Measurements from ENCODE around the gene NUDT1. TPM values are rescaled to one million over a fixed set of nuclear protein-coding genes. Genes with fewer than 3 reads are reported as not detected.

The NUDT1 gene
- total RNA-seq, 3 donors from 2014 or later: 6.8 to 20.3 (median 12.4) TPM

GRCh38 chr7:2299870-2300512 lies 58.0 kb downstream of the NUDT1 start:
- Histone ChIP-seq H3K4me1 (ENCODE audit: low read depth) (no peaks in the 10 kb centered on the region), H3K9me3 (no peaks in the 10 kb centered on the region), H3K36me3 (ENCODE audit: low read depth) (no peaks in the 10 kb centered on the region), H3K4me3 (no peak overlapping the region)
- intact Hi-C loops (cut with DNase I, micrococcal nuclease): no loop called here
- no peak for TF ChIP-seq CTCF (IDR thresholded peaks at IDR 0.05)
- peak; percentile 23 for ATAC-seq
- DNase-seq: no peak

Small RNAs within 50 kb of the gene (microRNA-seq; reads per million reads assigned to microRNA genes)
- gene MIR6836: not detected

Other genes starting within 250 kb of the NUDT1 start
- 10 to 100 TPM; 25.3 to 31.2 (median 26.2) TPM for gene MAD1L1, start 9.3 kb upstream of the NUDT1 start, total RNA-seq
- 10 to 100 TPM; 16.5 to 18.8 (median 17.2) TPM for gene MRM2, start within 50 bp of the NUDT1 start, total RNA-seq
- gene SNX8, start 72.2 kb downstream of the NUDT1 start, total RNA-seq: 10 to 100 TPM; 20.8 to 30.1 (median 23.2) TPM
- gene EIF3B, start 112.6 kb downstream of the NUDT1 start, total RNA-seq: 100 to 1,000 TPM in 2 of 3 donors, 10 to 100 TPM in 1; 91.6 to 127 (median 110) TPM
- gene CHST12, start 161.4 kb downstream of the NUDT1 start, total RNA-seq: 10 to 100 TPM; 10.7 to 20.9 (median 12.2) TPM
- not detected for gene GRIFIN, start 234.2 kb downstream of the NUDT1 start, total RNA-seq